GM12878 (cell line): ENCODE data around the gene PPM1J. TPM values are rescaled to one million over a fixed set of nuclear protein-coding genes. Genes with fewer than 3 reads are reported as not detected.

Experiments
- IRF3 ChIP-seq: fragments of 450-650 bp; IDR thresholded peaks from 2 replicates; pipeline ENCODE4 v1.6.1; 2014; ENCODE audit warnings: mild to moderate bottlenecking
- KLF5 ChIP-seq: fragments of 450-650 bp; IDR thresholded peaks from 2 replicates; pipeline ENCODE4 v1.6.1; 2014; ENCODE audit warnings: mild to moderate bottlenecking; ENCODE audit not compliant: partially characterized antibody
- MLLT1 ChIP-seq: fragments of 450-650 bp; IDR thresholded peaks from 2 replicates; pipeline ENCODE4 v1.6.1; 2016; ENCODE audit warnings: mild to moderate bottlenecking
- MTA2 ChIP-seq: fragments of 450-650 bp; IDR thresholded peaks from 2 replicates; pipeline ENCODE4 v1.6.1; 2016; ENCODE audit warnings: low read depth, mild to moderate bottlenecking, moderate library complexity
- NR2C1 ChIP-seq: fragments of 450-650 bp; IDR thresholded peaks from 2 replicates; pipeline ENCODE4 v1.6.1; 2017; ENCODE audit warnings: antibody characterized with exemption, mild to moderate bottlenecking, moderate library complexity
- NR2C2 ChIP-seq: IDR thresholded peaks from 2 replicates; pipeline ENCODE4 v1.6.1; 2011; ENCODE audit warnings: borderline replicate concordance, low read depth; ENCODE audit not compliant: control insufficient read depth, insufficient read length
- NR2F1 ChIP-seq: fragments of 450-650 bp; conservative IDR thresholded peaks from 2 replicates; pipeline ENCODE4 v1.6.1; 2017; ENCODE audit warnings: mild to moderate bottlenecking
- PAX8 ChIP-seq: fragments of 450-650 bp; IDR thresholded peaks from 2 replicates; pipeline ENCODE4 v1.6.1; 2017; ENCODE audit warnings: mild to moderate bottlenecking, moderate library complexity
- PML ChIP-seq: IDR thresholded peaks from 2 replicates; pipeline ENCODE4 v1.6.1; 2012; ENCODE audit warnings: low read length, inconsistent platforms
- POU2F2 ChIP-seq: IDR thresholded peaks from 3 replicates; pipeline ENCODE4 v1.6.1; 2011; ENCODE audit warnings: low read depth, mild to moderate bottlenecking, low read length, borderline replicate concordance
- RB1 ChIP-seq: fragments of 450-650 bp; formaldehyde crosslinking; IDR thresholded peaks from 2 replicates; pipeline ENCODE4 v1.6.1; 2017; ENCODE audit warnings: mild to moderate bottlenecking, borderline replicate concordance
- SKIL ChIP-seq: fragments of 450-650 bp; IDR thresholded peaks from 2 replicates; pipeline ENCODE4 v1.6.1; 2017; ENCODE audit warnings: mild to moderate bottlenecking, low read depth, inconsistent platforms; ENCODE audit not compliant: poor library complexity, severe bottlenecking
- SMAD5 ChIP-seq: IDR thresholded peaks from 2 replicates; pipeline ENCODE4 v1.6.1; 2016; ENCODE audit warnings: antibody characterized with exemption, low read depth
- YBX1 ChIP-seq: fragments of 450-650 bp; IDR thresholded peaks from 2 replicates; pipeline ENCODE4 v1.6.1; 2016; ENCODE audit warnings: antibody characterized with exemption
- ZBTB40 ChIP-seq: fragments of 450-650 bp; IDR thresholded peaks from 2 replicates; pipeline ENCODE4 v1.6.1; 2016; ENCODE audit warnings: mild to moderate bottlenecking, moderate library complexity, borderline replicate concordance
- ZNF687 ChIP-seq: fragments of 450-650 bp; IDR thresholded peaks from 2 replicates; pipeline ENCODE4 v1.6.1; 2017; ENCODE audit warnings: mild to moderate bottlenecking, moderate library complexity
- polyA plus RNA-seq, 11 experiments: library from polyadenylated mRNA; depleted of rRNA in 4 of 11; unstranded in 6 of 11; stranded (reverse) in 5 of 11; fragments of >200 nt; fragmentation: Nextera tagmentation in 4 of 11; fragmentation: Illumina TruSeq in 1 of 11; extraction: Ambion mirVana in 4 of 11; extraction: Trizol in 1 of 11; gene quantifications; 1 replicate in 1 of 11; 2 replicates in 10 of 11; pipeline versions ENCODE4 v1.2.1 to v1.2.3, GENCODE V29; 2011 to 2016; ENCODE audit warnings: inconsistent platforms in 2 of 11, missing spikeins in 2 of 11, low read depth in 1 of 11
- total RNA-seq, 4 experiments: library from RNA; depleted of rRNA in 3 of 4; stranded (reverse); fragments of >200 nt in 3 of 4; fragmentation: Illumina TruSeq in 1 of 4; extraction: Trizol in 1 of 4; gene quantifications; 2 replicates each; pipeline versions ENCODE4 v1.2.1 to v1.2.3, GENCODE V29; 2013 to 2021

PPM1J gene
- total and polyA plus RNA-seq, 10 of the 15 experiments (the other 5 are each of a cell fraction or from before 2014, with no cell fraction given): 0.07 to 1.8 (median 0.59) TPM; not detected in 1

GRCh38 chr1:112704934-112705627 is 10.1 kb downstream of the PPM1J start (continued):
- TF ChIP-seq SKIL (peak; percentile 40), ZBTB40 (0 out of 2 replicates have a peak, but pooled peaks have one; percentile 15), RB1 (no peak), NR2F1 (no peak), ZNF687 (peak; percentile 50; the same call in 1 of the 2 replicates), YBX1 (no peak), KLF5 (no peak), MTA2 (peak; percentile 61), SMAD5 (peak; percentile 32; the same call in 1 of the 2 replicates), MLLT1 (peak; percentile 72), PAX8 (no peak), NR2C1 (no peak), IRF3 (no peak), NR2C2 (no peak), POU2F2 (peak; percentile 58; the same call in 1 of the 3 replicates), PML (peak; percentile 88)
